Measurements from ENCODE around the gene FLYWCH1.

DNA sequence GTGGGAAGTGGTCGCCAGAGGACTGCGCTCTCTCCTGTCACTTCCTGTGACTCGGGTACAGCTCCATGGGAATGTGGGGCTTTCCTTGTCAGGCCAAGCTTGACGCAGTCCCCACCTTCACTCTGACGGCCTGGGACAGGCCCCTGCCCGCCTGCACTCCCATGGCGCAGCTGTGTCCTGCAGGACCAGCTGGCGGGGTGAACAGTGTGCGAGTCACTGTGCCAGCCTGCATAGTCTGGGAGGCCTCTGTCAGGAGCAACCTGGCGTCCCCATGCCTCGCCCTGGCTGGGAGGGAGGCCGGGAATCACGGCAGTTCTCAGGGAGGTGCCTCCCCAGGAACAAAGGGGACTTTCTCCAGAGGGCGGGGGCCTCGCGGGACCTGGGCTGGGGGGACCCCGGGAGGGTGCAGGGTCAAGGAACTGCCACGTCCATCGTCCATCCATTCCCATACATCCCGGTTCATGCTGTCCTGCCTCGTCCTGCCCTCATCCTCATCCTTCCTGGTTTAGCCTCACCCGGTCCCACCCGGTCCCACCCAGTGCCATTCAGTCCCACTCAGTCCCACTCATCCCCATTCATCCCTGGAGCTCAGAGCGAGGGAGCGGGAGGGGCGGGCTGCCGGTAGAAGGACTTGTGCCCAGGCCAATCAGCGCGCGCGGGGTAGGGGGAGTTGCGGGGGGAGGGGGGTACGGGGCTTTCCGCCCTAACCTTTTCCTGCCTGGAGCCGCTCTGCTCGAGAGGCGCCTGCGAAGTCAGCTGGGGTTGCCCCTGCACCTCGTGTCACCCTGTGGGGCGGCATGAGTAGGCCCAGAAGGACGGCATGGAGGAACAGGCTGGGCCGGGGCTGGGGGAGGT, 13.4 kb downstream of the FLYWCH1 start:
- TF ChIP-seq CTCF (conservative IDR thresholded peaks at IDR 0.05; ENCODE audit: low read length) (no peak), EZH2phosphoT487 (IDR thresholded peaks at IDR 0.05; ENCODE audit: borderline replicate concordance, low read depth, low read length) (no peak)

Data from OCI-LY7 (cell line).